Glomerular visceral epithelial cell (primary cell): Measurements from ENCODE around the gene LRRN2.

ENCODE experiments used
- DNase-seq: peaks from one replicate; pipeline ENCODE4 v3.0.0-alpha.2; 2016; ENCODE audit errors: extremely low spot score

The LRRN2 gene

GRCh38 chr1:204662530-204662929 lies 23.0 kb downstream of the LRRN2 start:
- no peak for DNase-seq

GRCh38 chr1:204660509-204660908 lies 25.0 kb downstream of the LRRN2 start:
- DNase-seq = no peak

GRCh38 chr1:204659056-204659455 lies 26.5 kb downstream of the LRRN2 start:
- no peak for DNase-seq

- no peak for DNase-seq
Measured at GRCh38 chr1:204658295-204658694, 27.2 kb downstream of the LRRN2 start.

GRCh38 chr1:204653590-204654340 lies 31.8 kb downstream of the LRRN2 start:
- no peak for DNase-seq

- DNase-seq = no peak
Measured at GRCh38 chr1:204652497-204652896, 33.0 kb downstream of the LRRN2 start.

GRCh38 chr1:204651843-204652421 lies 33.6 kb downstream of the LRRN2 start:
- DNase-seq = no peak

GRCh38 chr1:204650911-204651570 lies 34.5 kb downstream of the LRRN2 start:
- DNase-seq = no peak

- no peak for DNase-seq
Measured at GRCh38 chr1:204649721-204650521, 35.6 kb downstream of the LRRN2 start.

- no peak for DNase-seq
Measured at GRCh38 chr1:204648576-204648975, 37.0 kb downstream of the LRRN2 start.

- no peak for DNase-seq
Measured at GRCh38 chr1:204647805-204648153, 37.8 kb downstream of the LRRN2 start.

GRCh38 chr1:204647114-204647804 lies 38.3 kb downstream of the LRRN2 start:
- DNase-seq = peak; percentile 29

GRCh38 chr1:204645666-204646065 lies 39.9 kb downstream of the LRRN2 start:
- no peak for DNase-seq

GRCh38 chr1:204645251-204645650 lies 40.3 kb downstream of the LRRN2 start:
- no peak for DNase-seq

- DNase-seq = no peak
Measured at GRCh38 chr1:204643503-204643902, 42.0 kb downstream of the LRRN2 start.

GRCh38 chr1:204641936-204642335 lies 43.6 kb downstream of the LRRN2 start:
- no peak for DNase-seq

GRCh38 chr1:204641455-204641854 lies 44.1 kb downstream of the LRRN2 start:
- no peak for DNase-seq

- no peak for DNase-seq
Measured at GRCh38 chr1:204640578-204640977, 45.0 kb downstream of the LRRN2 start.

GRCh38 chr1:204634260-204634910 lies 51.2 kb downstream of the LRRN2 start:
- DNase-seq = no peak

GRCh38 chr1:204633665-204634064 lies 51.9 kb downstream of the LRRN2 start:
- DNase-seq = no peak
